ENCODE data around the gene MS4A8.

DNA sequence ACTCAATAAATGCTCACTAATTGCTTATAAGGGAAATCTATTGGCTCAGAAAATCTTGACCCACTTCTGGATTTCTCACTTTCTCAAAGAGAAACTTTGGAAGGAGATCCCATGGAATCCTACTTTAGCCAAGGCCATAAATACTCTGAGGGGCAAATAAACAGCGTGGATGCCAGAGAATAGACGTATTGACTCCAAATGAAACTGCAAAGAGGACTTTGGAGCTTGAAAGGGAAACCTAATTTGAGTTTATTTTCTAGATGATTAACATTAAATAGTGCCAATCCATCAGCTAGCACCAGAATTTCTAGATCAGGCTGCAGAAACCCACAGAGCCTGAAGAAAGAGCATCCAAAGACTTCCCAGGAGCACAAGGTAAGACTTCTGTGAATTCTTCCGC, 25.0 kb downstream of the MS4A8 start, which contains the start of gene MS4A18:
- TF ChIP-seq, protein P1, sequence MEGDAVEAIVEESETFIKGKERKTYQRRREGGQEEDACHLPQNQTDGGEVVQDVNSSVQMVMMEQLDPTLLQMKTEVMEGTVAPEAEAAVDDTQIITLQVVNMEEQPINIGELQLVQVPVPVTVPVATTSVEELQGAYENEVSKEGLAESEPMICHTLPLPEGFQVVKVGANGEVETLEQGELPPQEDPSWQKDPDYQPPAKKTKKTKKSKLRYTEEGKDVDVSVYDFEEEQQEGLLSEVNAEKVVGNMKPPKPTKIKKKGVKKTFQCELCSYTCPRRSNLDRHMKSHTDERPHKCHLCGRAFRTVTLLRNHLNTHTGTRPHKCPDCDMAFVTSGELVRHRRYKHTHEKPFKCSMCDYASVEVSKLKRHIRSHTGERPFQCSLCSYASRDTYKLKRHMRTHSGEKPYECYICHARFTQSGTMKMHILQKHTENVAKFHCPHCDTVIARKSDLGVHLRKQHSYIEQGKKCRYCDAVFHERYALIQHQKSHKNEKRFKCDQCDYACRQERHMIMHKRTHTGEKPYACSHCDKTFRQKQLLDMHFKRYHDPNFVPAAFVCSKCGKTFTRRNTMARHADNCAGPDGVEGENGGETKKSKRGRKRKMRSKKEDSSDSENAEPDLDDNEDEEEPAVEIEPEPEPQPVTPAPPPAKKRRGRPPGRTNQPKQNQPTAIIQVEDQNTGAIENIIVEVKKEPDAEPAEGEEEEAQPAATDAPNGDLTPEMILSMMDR (IDR thresholded peaks at IDR 0.05 in 2 of 3, conservative IDR thresholded peaks at IDR 0.05 in 1 of 3; ENCODE audit: control insufficient read depth in 2 of 3, extremely low read depth in 1 of 3, insufficient read depth in 1 of 3, low read depth in 3 of 3, low read length in 3 of 3), result no peak
- TF ChIP-seq, protein P2, sequence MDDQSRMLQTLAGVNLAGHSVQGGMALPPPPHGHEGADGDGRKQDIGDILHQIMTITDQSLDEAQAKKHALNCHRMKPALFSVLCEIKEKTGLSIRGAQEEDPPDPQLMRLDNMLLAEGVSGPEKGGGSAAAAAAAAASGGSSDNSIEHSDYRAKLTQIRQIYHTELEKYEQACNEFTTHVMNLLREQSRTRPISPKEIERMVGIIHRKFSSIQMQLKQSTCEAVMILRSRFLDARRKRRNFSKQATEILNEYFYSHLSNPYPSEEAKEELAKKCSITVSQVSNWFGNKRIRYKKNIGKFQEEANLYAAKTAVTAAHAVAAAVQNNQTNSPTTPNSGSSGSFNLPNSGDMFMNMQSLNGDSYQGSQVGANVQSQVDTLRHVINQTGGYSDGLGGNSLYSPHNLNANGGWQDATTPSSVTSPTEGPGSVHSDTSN (IDR thresholded peaks at IDR 0.05; ENCODE audit: insufficient replicate concordance, low read depth, low read length), result no peak
- TF ChIP-seq NFXL1 (IDR thresholded peaks at IDR 0.05; ENCODE audit: borderline replicate concordance) (no peak), EP300 (IDR thresholded peaks at IDR 0.05; ENCODE audit: borderline replicate concordance in 1 of 2, control insufficient read depth in 1 of 2, low read depth in 2 of 2, low read length in 2 of 2) (no peak), USF1 (IDR thresholded peaks at IDR 0.05; ENCODE audit: borderline replicate concordance, extremely low read length, insufficient read depth, low read depth, low read length) (no peak), POLR2A (IDR thresholded peaks at IDR 0.05; ENCODE audit: low read depth, low read length) (no peak), FOS (IDR thresholded peaks at IDR 0.05; ENCODE audit: borderline replicate concordance, extremely low read depth, insufficient read length) (no peak), SMC3 (IDR thresholded peaks at IDR 0.05; ENCODE audit: borderline replicate concordance, low read length) (no peak), EED (IDR thresholded peaks at IDR 0.05; ENCODE audit: low read depth) (no peak), POLR2AphosphoS5 (IDR thresholded peaks at IDR 0.05; ENCODE audit: low read length) (no peak), BACH1 (IDR thresholded peaks at IDR 0.05; ENCODE audit: borderline replicate concordance) (no peak), DPF2 (IDR thresholded peaks at IDR 0.05) (no peak), ZZZ3 (IDR thresholded peaks at IDR 0.05; ENCODE audit: control insufficient read depth, insufficient read length, low read depth) (no peak)

All from GM12878 (cell line).